ENCODE results near the gene C19orf25.

GRCh38 chr19:1525343-1525742 is 46.3 kb upstream of the C19orf25 start:
- TF ChIP-seq CTCF (IDR thresholded peaks at IDR 0.05) (no peak), POLR2A (IDR thresholded peaks at IDR 0.05) (no peak)
